Mesothelial cell of epicardium (in vitro differentiated cells): ENCODE measurements around the gene SLC6A13. TPM values are rescaled to one million over a fixed set of nuclear protein-coding genes. Genes with fewer than 3 reads are reported as not detected.

Experiments
- DNase-seq, 2 experiments: peaks; one replicate each; pipeline ENCODE4 v3.0.0; 2021; ENCODE audit warnings: low spot score in 2 of 2; ENCODE audit not compliant: unreplicated experiment in 2 of 2
- H3K27ac Mint-ChIP-seq: 2 replicates; pipeline ENCODE4 v1.8.0; 2021; ENCODE audit warnings: mixed read lengths
- H3K27me3 Mint-ChIP-seq: 2 replicates; pipeline ENCODE4 v1.8.0; 2021; ENCODE audit warnings: low read depth, mixed read lengths
- H3K36me3 Mint-ChIP-seq: 2 replicates; pipeline ENCODE4 v1.8.0; 2021; ENCODE audit warnings: mixed read lengths
- H3K4me1 Mint-ChIP-seq: 2 replicates; pipeline ENCODE4 v1.8.0; 2021; ENCODE audit warnings: mixed read lengths
- H3K4me3 Mint-ChIP-seq: 2 replicates; pipeline ENCODE4 v1.8.0; 2021; ENCODE audit warnings: mild to moderate bottlenecking, moderate library complexity, mixed read lengths
- H3K9me3 Mint-ChIP-seq: 2 replicates; pipeline ENCODE4 v1.8.0; 2021; ENCODE audit warnings: mixed read lengths
- CTCF ChIP-seq: fragments of 200-600 bp; sonication (generic); IDR thresholded peaks from one replicate; pipeline ENCODE4 v1.5.0; 2021; ENCODE audit warnings: antibody characterized with exemption; ENCODE audit not compliant: unreplicated experiment
- total RNA-seq: library from RNA; stranded (reverse); gene quantifications from 3 replicates; pipeline ENCODE4 v1.2.1, GENCODE V29; 2021

Gene SLC6A13
- total RNA-seq, 1 donor from 2014 or later: 1.2 TPM

- H3K27me3 Mint-ChIP-seq: peaks cover 25% of the 10 kb centered on the region
- H3K9me3 Mint-ChIP-seq: no peaks in the 10 kb centered on the region
- H3K27ac Mint-ChIP-seq: no peak overlapping the region
- H3K4me1 Mint-ChIP-seq: peaks cover 10% of the 10 kb centered on the region
- no peaks in the 10 kb centered on the region for H3K36me3 Mint-ChIP-seq
- H3K4me3 Mint-ChIP-seq: no peak overlapping the region
- no peak for DNase-seq
- TF ChIP-seq CTCF: no peak
Observed at GRCh38 chr12:223841-224240, 38.8 kb downstream of the SLC6A13 start.

DNA sequence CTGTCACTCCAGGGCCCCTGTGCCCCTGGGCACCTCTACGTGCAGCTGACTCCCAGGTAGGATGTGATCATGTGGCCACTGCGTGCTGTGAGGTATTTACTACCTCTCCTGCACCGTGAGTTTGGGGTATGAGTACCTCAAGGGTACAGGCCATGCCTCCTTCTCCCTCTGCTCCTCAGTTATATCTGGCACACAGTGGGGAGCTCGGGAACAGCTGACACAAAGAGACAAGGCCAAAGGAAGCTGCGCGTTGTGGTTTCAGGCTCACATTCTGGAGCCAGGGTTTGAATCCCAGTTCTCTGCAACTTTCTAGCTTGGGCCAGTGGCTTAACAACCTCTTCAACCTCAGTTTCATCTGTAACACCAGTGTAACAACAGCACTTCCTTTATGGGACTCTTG is 40.9 kb downstream of the SLC6A13 start:
- H3K4me3 Mint-ChIP-seq: no peak overlapping the region
- H3K27ac Mint-ChIP-seq: no peak overlapping the region
- no peak for TF ChIP-seq CTCF
- no peaks in the 10 kb centered on the region for H3K9me3 Mint-ChIP-seq
- DNase-seq: no peak
- no peaks in the 10 kb centered on the region for H3K36me3 Mint-ChIP-seq
- H3K4me1 Mint-ChIP-seq: peaks cover 10% of the 10 kb centered on the region
- H3K27me3 Mint-ChIP-seq: peaks cover 9% of the 10 kb centered on the region

GRCh38 chr12:220946-221550 is 41.6 kb downstream of the SLC6A13 start:
- no peak for TF ChIP-seq CTCF
- no peak for DNase-seq
- Mint-ChIP-seq H3K4me3 (no peak overlapping the region), H3K27me3 (peaks cover 8% of the 10 kb centered on the region), H3K4me1 (peaks cover 10% of the 10 kb centered on the region), H3K27ac (no peak overlapping the region), H3K36me3 (no peaks in the 10 kb centered on the region), H3K9me3 (no peaks in the 10 kb centered on the region)

DNA sequence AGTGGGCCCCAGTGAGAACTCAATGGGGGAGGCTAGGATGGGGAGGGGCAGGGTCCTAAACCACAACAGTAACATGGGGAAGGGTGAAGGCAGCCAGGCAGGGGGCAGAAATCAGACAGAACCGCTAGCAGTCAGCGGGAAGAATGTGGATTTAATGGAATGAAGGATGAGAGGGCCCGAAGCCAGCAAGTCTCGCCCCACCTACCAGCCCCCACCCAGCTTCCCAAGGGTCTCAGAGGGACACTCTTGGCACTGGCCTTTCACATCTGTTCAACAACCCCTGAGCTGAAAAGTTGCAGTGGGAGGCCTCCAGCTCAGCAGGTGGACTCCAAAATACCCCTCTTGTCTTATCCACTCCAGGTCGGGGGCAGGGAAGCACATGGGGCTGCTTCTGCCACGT is 42.1 kb downstream of the SLC6A13 start:
- no peak for TF ChIP-seq CTCF
- H3K27ac Mint-ChIP-seq: no peak overlapping the region

DNA sequence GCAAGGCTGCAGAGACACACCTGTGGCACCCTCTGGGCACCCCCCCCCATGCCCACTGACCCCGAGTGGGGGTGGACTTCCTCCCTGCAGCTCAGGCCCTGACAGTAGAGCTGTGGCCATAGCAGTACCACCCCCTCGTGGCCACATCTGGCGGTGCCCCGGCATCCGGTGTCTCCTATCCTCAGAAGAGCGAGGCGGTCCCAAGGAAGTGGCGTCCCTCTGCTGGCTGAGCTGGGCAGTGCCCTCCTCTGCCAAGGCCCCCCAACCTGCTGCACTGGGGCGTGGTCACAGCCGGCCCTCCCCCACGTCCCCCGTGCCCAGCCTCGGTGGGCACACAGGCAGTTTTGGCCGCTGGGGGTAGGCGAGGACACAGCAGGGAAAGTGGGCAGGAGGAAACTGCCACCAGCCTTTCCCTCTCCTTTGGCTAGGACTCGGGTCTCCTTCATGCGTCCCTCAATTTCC is 42.7 kb downstream of the SLC6A13 start:
- no peaks in the 10 kb centered on the region for H3K9me3 Mint-ChIP-seq
- H3K4me1 Mint-ChIP-seq: peaks cover 10% of the 10 kb centered on the region
- no peak overlapping the region for H3K4me3 Mint-ChIP-seq
- DNase-seq: peak in 1 of 2 experiments; percentile 75
- no peaks in the 10 kb centered on the region for H3K36me3 Mint-ChIP-seq
- no peak overlapping the region for H3K27ac Mint-ChIP-seq
- TF ChIP-seq CTCF: peak; percentile 75
- peaks cover 17% of the 10 kb centered on the region for H3K27me3 Mint-ChIP-seq

More for the DNA sequence above, 42.1 kb downstream of the SLC6A13 start:
- Mint-ChIP-seq H3K9me3 (no peaks in the 10 kb centered on the region), H3K4me1 (peaks cover 10% of the 10 kb centered on the region), H3K27me3 (peaks cover 11% of the 10 kb centered on the region), H3K36me3 (no peaks in the 10 kb centered on the region), H3K4me3 (no peak overlapping the region)
- DNase-seq: no peak
